HCT116 (cell line): ENCODE data around the gene DYDC1. TPM values are rescaled to one million over a fixed set of nuclear protein-coding genes. Genes with fewer than 3 reads are reported as not detected.

Experiments used
- ATAC-seq: fragments of 200-7000 bp; cut with Tn5 transposase; 2 replicates; pipeline ENCODE4 v1.9.1; 2020; ENCODE audit warnings: mild to moderate bottlenecking, moderate library complexity
- BruUV-seq: library from RNA; stranded (reverse); fragments of 400-500 nt; replicated peaks from 2 replicates; lab custom pipeline; 2021; lab: Mats Ljungman, UMichigan
- CTCF ChIA-PET: fragments of 300-600 bp; sonication (Branson Sonifier 250); formaldehyde crosslinking; loops from one replicate; lab custom pipeline; 2021; ENCODE audit warnings: antibody characterized with exemption; lab: Charles Lee
- POLR2A ChIA-PET: fragments of 300-600, 350-600 bp; sonication (Branson Sonifier 250); formaldehyde crosslinking; loops from one replicate; lab custom pipeline; 2021; ENCODE audit warnings: antibody characterized with exemption; lab: Charles Lee
- RAD21 ChIA-PET, 2 experiments: fragments of 300-600 bp; sonication (Branson Sonifier 250); formaldehyde crosslinking; loops; one replicate each; lab custom pipeline; 2023; ENCODE audit warnings: low total read pairs in 2 of 2; ENCODE audit not compliant: uncharacterized antibody in 2 of 2, unreplicated experiment in 2 of 2, low non-redundant PET in 1 of 2; lab: Charles Lee
- DNase-seq: peaks from one replicate; pipeline ENCODE4 v3.0.0-alpha.2; 2010; ENCODE audit warnings: low read depth, low spot score
- H2AFZ ChIP-seq: fragments of 200-600 bp; shearing (Covaris generic), sonication (generic); 2 replicates; pipeline ENCODE4 v1.6.1; 2017; ENCODE audit warnings: low read depth, mixed run types, mixed read lengths, antibody characterized with exemption, low read length; ENCODE audit not compliant: poor library complexity, severe bottlenecking
- H3K27ac ChIP-seq: 2 replicates; pipeline ENCODE4 v1.5.1; 2012; ENCODE audit warnings: low read depth, low read length
- H3K27me3 ChIP-seq: fragments of 200-600 bp; sonication (generic); 2 replicates; pipeline ENCODE4 v1.6.1; 2016; ENCODE audit warnings: mixed run types, low read length, mixed read lengths; ENCODE audit not compliant: insufficient read depth
- H3K36me3 ChIP-seq, 2 experiments: fragments of 200-500 bp in 1 of 2; fragments of 200-600 bp in 1 of 2; sonication (Bioruptor generic) in 1 of 2; sonication (generic) in 1 of 2; 2 replicates each; pipeline versions ENCODE4 v1.5.1 to v1.6.1; 2014 to 2016; ENCODE audit warnings: low read length in 2 of 2, inconsistent platforms in 1 of 2, mixed read lengths in 1 of 2, mixed run types in 1 of 2; ENCODE audit not compliant: insufficient read depth in 2 of 2, control insufficient read depth in 1 of 2
- H3K4me1 ChIP-seq, 2 experiments: fragments of 200-600 bp in 1 of 2; sonication (generic) in 1 of 2; 2 replicates each; pipeline versions ENCODE4 v1.5.1 to v1.6.1; 2012 to 2017; ENCODE audit warnings: low read length in 2 of 2, inconsistent platforms in 1 of 2, mild to moderate bottlenecking in 1 of 2, mixed read lengths in 1 of 2, mixed run types in 1 of 2, moderate library complexity in 1 of 2; ENCODE audit not compliant: insufficient read depth in 2 of 2, control insufficient read depth in 1 of 2
- H3K4me2 ChIP-seq: fragments of 200-600 bp; sonication (generic); 2 replicates; pipeline ENCODE4 v1.6.1; 2017; ENCODE audit warnings: mixed run types, low read length, mixed read lengths
- H3K4me3 ChIP-seq, 2 experiments: fragments of 200-600 bp in 1 of 2; sonication (generic) in 1 of 2; replicated peaks in 1 of 2; 2 replicates each; pipeline ENCODE4 v1.5.1; 2011 to 2016; ENCODE audit warnings: low read length in 2 of 2, control low read depth in 1 of 2, low read depth in 1 of 2, mild to moderate bottlenecking in 1 of 2, mixed read lengths in 1 of 2, mixed run types in 1 of 2
- H3K79me2 ChIP-seq: fragments of 200-600 bp; sonication (generic); 2 replicates; pipeline ENCODE4 v1.6.1; 2017; ENCODE audit warnings: mild to moderate bottlenecking, mixed run types, low read length, moderate library complexity, mixed read lengths; ENCODE audit not compliant: insufficient read depth
- H3K9ac ChIP-seq: fragments of 200-600 bp; sonication (generic); 2 replicates; pipeline ENCODE4 v1.6.1; 2016; ENCODE audit warnings: low read length, mixed read lengths
- H3K9me2 ChIP-seq: fragments of 200-600 bp; sonication (generic), shearing (Covaris generic); 2 replicates; pipeline ENCODE4 v1.6.1; 2017; ENCODE audit warnings: mixed run types, mild to moderate bottlenecking, moderate library complexity; ENCODE audit not compliant: insufficient read depth
- H3K9me3 ChIP-seq, 2 experiments: fragments of 200-500 bp in 1 of 2; fragments of 200-600 bp in 1 of 2; sonication (Bioruptor generic) in 1 of 2; sonication (generic) in 1 of 2; 2 replicates each; pipeline ENCODE4 v1.6.1; 2014 to 2017; ENCODE audit warnings: low read length in 2 of 2, mixed read lengths in 2 of 2, inconsistent platforms in 1 of 2, low read depth in 1 of 2, mild to moderate bottlenecking in 1 of 2, mixed run types in 1 of 2, moderate library complexity in 1 of 2; ENCODE audit not compliant: control insufficient read depth in 1 of 2, insufficient read depth in 1 of 2
- H4K20me1 ChIP-seq: fragments of 200-600 bp; sonication (generic), shearing (Covaris generic); 2 replicates; pipeline ENCODE4 v1.6.1; 2017; ENCODE audit warnings: mixed run types, mild to moderate bottlenecking, moderate library complexity; ENCODE audit not compliant: insufficient read depth
- CBX3 ChIP-seq: IDR thresholded peaks from 2 replicates; pipeline ENCODE4 v1.6.1; 2012; ENCODE audit warnings: low read depth
- EZH2phosphoT487 ChIP-seq: fragments of 200-600 bp; IDR thresholded peaks from 2 replicates; pipeline ENCODE4 v1.6.1; 2018; ENCODE audit warnings: antibody characterized with exemption, borderline replicate concordance
- JUND ChIP-seq: IDR thresholded peaks from 2 replicates; pipeline ENCODE4 v1.6.1; 2012
- SP1 ChIP-seq: IDR thresholded peaks from 2 replicates; pipeline ENCODE4 v1.6.1; 2012; ENCODE audit warnings: low read depth
- TCF7L2 ChIP-seq: IDR thresholded peaks from 2 replicates; pipeline ENCODE4 v1.7.0; 2011; ENCODE audit warnings: borderline replicate concordance, inconsistent platforms; ENCODE audit not compliant: insufficient read depth, insufficient read length; ENCODE audit errors: extremely low read depth
- ZFX ChIP-seq: fragments of 450-650 bp; IDR thresholded peaks from 2 replicates; pipeline ENCODE4 v1.6.1; 2017
- intact Hi-C: fragments of 100-400 bp; cut with micrococcal nuclease; formaldehyde crosslinking; loops from 2 replicates; pipeline ENCODE4 v1.10.0; 2022
- total RNA-seq: library from RNA; stranded (reverse); gene quantifications from one replicate; pipeline ENCODE4 v1.2.1, GENCODE V29; 2021; ENCODE audit not compliant: unreplicated experiment
- TF ChIP-seq, protein P1 (sequence below): IDR thresholded peaks from 2 replicates; pipeline ENCODE4 v1.6.1; 2011; ENCODE audit warnings: mild to moderate bottlenecking, low read length, moderate library complexity; ENCODE audit not compliant: insufficient replicate concordance; ENCODE audit errors: extremely low read depth

DYDC1 gene
- total RNA-seq, 1 experiment from 2014 or later, result not detected

DNA sequence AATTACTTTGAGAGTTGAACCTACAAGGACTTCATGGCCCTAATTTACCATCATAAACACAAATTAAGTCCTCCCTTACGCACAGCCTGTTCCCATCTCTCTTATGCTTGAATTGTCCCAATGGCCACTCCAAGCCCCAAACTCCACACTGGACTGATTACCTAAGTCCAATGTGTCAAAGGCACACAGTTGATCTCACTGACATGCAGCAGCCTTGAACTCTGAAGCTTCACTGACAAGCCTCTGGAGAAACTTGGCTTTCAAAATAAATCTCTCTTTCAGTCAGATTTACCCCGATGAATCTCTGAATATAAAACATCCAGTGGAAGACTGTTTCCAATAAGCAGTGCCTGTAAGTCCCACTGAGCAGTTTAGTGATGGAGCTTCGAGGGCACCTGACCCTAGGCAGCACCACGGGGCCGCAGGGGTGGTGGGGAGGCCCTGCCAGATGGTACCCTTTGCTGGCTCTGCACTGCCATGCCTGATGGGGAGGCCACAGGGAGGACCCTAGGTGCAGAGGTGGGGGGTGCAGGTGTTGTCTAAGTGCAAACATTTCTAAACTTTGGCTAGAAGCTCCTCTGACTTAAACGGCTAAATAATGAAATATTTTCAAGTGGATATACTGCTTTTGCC, 63.8 kb downstream of the DYDC1 start:
- intact Hi-C loops, result no loop called here

More for the DNA sequence above, 63.8 kb downstream of the DYDC1 start:
- Histone ChIP-seq H3K27me3 (no peaks in the 10 kb centered on the region), H3K4me1 (peaks cover 4 to 13% of the 10 kb centered on the region in 2 experiments; a peak in 3 of 4 replicates), H3K4me3 (no peak overlapping the region), H3K9ac (no peak overlapping the region), H3K9me2 (no peaks in the 10 kb centered on the region), H3K36me3 (no peaks in the 10 kb centered on the region), H3K27ac (no peak overlapping the region), H4K20me1 (no peaks in the 10 kb centered on the region), H3K9me3 (0 out of 4 replicates have a peak, but pooled peaks cover 0 to 4% of the 10 kb centered on the region in 2 experiments), H3K4me2 (no peak overlapping the region), H2AFZ (no peak overlapping the region), H3K79me2 (no peaks in the 10 kb centered on the region)
- no TSS peak for BruUV-seq
- ChIA-PET RAD21 (no interaction called here), POLR2A (no interaction called here), CTCF (no interaction called here)
- TF ChIP-seq EZH2phosphoT487 (no peak), SP1 (no peak), ZFX (no peak), CBX3 (no peak), TCF7L2 (no peak), JUND (no peak)
- TF ChIP-seq, protein P1, sequence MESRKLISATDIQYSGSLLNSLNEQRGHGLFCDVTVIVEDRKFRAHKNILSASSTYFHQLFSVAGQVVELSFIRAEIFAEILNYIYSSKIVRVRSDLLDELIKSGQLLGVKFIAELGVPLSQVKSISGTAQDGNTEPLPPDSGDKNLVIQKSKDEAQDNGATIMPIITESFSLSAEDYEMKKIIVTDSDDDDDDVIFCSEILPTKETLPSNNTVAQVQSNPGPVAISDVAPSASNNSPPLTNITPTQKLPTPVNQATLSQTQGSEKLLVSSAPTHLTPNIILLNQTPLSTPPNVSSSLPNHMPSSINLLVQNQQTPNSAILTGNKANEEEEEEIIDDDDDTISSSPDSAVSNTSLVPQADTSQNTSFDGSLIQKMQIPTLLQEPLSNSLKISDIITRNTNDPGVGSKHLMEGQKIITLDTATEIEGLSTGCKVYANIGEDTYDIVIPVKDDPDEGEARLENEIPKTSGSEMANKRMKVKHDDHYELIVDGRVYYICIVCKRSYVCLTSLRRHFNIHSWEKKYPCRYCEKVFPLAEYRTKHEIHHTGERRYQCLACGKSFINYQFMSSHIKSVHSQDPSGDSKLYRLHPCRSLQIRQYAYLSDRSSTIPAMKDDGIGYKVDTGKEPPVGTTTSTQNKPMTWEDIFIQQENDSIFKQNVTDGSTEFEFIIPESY, result no peak
- ATAC-seq (no peak), DNase-seq (no peak)
